COR-L47 (cell line): ENCODE results near the gene STX19.
"Not testable (repeated sequence)": the region's sequence is repeated elsewhere in the genome, so short reads cannot be mapped to it uniquely, and the experiment has no call there.

Source experiments
- DNase-seq: peaks from one replicate; lab custom pipeline; 2025; lab: John Stamatoyannopoulos, UW

Gene STX19

GRCh38 chr3:93979850-93980676, 48.3 kb downstream of the STX19 start, which contains the start of gene ARL13B:
Gene ARL13B, plus strand, starts transcription at chr3:93980155. Its CDS starts 269 bp downstream, at chr3:93980424.
- peak; percentile 99 for DNase-seq

DNA sequence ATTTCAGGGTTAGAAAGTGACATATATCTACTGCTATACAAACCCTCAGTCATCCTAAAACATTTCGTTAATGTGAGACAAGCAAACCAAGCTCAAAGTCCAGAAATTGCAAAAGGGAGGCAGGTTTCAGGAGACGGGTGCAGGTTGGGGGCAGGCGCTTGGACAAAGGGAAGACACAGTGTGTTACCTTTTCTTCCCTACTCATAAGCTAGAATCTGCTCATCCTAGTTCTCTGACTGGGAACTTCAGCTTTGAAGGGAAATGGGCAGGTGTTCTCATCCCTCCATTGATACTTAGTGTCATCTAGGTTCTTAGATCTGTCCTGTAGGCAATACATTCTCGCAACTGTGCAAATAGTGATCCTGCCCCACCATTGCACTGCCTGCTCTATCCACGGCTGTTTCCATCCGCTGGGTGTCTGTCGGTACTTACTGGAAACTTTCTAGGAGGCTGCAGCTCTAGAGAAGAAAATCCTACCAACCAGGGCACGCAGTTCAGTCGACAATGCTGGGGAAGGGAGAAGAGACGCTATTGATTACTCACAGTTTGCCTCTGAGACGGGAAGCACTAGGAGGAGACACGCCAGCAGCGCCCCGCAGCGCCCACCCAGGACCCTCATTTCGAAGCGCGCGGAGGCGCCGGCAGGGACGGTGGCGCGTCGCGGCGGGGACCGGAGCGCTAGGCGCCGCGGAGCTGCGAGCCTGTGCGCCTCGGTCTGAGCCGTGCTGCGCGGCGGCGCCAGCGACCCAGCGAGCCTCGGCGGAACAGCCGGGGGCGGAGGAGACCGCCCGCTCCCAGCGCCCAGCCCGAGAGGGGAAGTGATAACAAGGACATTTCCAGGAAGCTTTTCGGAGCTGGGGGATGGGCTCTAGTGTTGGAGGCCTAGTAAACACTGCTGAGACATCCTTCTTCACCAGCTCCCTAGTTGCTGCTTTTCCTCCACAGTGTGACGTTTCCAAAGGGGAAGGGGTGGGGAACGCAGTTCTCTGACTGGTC, 55.0 kb downstream of the STX19 start, which contains the start of gene PROS1:
Gene PROS1, minus strand, starts transcription at position 766 of the 996 bp plus-strand sequence. Its CDS starts 147 bp downstream, at position 619.
- DNase-seq = peak; percentile 78

GRCh38 chr3:93969997-93970396, 58.4 kb downstream of the STX19 start:
- no peak for DNase-seq

DNA sequence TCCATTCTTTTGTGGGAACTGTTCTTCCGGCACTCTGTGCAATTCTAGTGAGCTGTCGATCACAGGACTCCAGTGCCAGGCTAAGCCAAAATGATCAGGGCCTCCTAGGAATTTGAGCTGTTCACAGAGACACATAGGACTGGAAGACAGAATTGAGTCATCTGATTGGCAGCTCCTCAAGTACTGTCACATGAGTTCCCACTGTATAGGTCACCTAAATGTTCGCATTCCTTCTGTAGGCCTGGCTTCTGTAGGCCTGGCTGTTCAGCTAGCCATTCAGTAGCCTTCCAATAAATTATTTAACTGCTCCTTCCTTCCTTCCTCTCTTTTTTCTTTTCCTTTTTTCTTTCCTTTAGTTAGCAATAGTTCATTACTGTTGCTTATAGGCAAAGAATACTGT, 59.0 kb downstream of the STX19 start:
- no peak for DNase-seq

DNA sequence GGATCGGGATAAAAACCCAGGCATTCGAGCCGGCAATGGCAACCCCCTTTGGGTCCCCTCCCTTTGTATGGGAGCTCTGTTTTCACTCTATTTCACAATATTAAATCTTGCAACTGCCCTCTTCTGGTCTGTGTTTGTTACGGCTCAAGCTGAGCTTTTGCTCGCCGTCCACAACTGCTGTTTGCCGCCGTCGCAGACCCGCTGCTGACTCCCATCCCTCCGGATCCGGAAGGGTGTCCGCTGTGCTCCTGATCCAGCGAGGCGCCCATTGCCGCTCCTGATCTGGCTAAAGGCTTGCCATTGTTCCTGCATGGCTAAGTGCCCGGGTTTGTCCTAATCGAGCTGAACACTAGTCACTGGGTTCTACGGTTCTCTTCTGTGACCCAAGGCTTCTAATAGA, 63.3 kb downstream of the STX19 start:
- DNase-seq = not testable (repeated sequence)
